HG03139 (cell line): ENCODE measurements around the gene NOTCH2.

Experiments used
- ATAC-seq: cut with Tn5 transposase; IDR thresholded peaks from one replicate; pipeline ENCODE4 v1.9.1; 2021; ENCODE audit not compliant: unreplicated experiment

NOTCH2 gene

DNA sequence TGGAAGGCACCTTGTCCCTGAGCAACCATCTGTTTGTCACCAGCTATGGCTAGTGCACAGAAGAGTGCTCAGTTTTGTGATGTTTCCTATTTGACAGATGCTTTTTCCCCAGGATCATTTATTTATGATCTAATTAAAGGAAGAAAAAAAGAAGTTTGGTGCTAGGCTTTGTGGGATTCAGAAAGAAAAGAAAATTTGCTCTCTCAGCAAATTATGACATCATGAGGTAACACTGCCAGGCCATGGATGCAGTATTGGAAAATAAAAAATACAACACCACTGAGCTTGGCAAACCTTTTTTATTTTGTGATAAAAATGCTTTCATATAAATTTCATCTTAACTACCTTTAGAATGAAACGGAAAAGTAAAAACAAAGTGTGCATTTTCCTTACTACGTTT, 157.7 kb downstream of the NOTCH2 start:
- ATAC-seq: no peak

DNA sequence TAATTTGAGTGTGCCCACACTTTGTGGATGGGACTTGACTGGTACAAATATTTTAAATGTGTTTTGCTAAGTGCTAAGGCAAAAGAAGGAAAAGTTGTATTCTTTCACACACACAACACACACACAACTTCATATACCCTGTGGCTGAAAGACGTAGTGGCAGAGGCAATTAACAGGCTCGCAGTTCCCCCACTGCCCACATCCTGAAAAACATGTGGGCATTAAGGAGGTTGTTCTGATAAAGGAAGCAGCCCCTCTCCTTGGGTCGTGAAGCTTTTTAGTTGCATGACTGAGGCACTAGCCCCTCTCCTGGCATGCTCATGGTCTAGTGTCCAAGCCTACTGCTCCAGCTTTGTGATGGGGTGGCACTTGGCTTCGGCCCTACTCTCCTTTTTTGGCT, 158.8 kb downstream of the NOTCH2 start:
- no peak for ATAC-seq

DNA sequence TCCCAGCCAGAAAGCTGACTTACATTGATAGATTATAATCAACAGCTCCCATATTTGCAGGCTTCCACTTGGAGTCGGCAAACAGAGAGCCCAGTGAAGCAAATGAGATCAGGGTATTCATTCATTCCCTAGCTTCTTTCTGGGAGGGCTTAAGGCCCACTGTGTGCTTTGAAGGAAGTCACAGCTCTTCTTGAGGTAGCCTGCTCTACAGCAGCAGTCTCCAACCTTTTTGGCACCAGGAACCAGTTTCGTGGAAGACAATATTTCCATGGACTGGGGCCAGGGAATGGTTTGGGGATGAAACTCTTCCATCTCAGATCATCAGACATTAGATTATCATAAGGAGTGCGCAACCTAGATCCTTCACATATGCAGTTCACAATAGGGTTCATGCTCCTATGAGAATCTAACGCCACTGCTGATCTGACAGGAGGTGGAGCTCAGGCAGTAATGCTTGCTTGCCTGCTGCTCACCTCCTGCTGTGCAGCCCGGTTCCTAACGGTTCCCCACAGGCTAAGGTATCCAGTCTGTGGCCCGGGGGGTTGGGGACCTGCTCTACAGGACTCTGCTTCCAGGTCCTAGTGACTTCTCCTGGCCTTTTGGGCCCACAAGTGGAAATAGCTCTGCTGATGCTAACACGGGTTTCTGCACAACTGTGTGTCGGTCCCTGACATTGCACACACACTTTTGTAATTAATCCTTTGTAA, 159.4 kb downstream of the NOTCH2 start:
- no peak for ATAC-seq

DNA sequence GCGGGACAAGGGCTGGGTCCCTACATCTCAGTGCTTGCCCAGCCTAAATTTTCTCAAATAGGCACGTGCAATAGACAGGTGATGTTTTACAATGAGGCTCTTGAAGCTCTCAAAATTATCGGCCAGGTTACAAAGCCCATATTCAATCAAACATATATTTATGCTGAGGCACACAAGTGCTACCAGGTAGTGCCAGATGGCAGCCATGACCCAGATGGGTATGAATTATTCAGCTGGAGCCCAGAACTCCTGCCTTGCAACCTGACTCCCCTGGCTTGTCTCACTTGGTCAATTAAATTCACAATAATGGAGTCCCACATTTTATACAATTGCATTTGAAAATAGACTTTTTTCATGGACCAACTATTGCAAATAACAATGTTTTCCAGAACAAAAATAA, 160.8 kb downstream of the NOTCH2 start:
- no peak for ATAC-seq

DNA sequence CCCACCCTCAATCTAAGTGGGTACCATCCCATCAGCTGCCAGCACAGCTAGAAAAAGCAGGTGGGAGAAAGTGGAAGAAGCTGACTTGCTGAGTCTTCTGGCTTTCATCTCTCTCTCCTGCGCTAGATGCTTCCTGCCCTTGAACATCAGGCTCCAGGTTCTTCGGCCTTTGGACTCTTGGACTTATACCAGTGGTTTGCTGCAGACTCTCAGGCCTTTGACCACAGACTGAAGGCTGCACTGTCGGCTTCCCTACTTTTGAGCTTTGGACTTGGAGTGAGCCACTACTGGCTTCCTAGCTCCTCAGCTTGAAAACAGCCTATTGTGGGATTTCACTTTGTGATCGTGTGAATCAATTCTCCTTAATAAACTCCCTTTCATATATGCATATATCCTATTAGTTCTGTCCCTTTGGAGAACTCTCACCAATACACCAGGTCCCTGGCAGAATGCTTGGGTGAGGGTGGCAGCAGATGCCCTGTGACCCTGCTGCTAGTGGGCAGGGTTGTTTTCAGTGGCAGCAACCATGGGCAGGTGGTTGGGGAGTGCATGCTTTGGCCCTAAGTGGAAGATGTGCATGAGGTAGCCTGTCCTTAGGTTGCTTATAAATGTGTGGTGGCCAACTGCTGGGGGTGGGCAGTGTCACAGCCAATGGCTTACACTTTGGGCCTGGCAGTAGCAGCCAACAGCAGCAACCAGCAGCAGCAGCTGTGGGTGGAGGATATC, 162.4 kb downstream of the NOTCH2 start:
- no peak for ATAC-seq

DNA sequence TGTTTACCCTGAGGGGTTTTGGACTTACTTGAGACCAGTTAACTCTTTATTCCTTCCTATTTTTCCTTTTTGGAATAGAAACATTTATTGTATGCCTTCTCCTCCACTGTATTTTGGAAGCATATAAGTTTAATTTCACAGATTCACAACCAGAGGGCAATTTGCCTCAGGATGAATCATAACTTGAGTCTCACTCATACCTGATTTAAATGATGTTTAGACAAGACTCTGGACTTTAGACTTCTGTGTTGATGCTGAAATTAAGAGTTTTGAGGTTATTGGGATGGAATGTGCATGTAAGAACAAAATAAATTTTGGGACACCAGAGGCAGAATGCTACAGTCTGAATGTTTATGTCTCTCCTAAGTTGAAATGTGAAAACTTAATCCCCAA, 166.0 kb downstream of the NOTCH2 start:
- no peak for ATAC-seq

DNA sequence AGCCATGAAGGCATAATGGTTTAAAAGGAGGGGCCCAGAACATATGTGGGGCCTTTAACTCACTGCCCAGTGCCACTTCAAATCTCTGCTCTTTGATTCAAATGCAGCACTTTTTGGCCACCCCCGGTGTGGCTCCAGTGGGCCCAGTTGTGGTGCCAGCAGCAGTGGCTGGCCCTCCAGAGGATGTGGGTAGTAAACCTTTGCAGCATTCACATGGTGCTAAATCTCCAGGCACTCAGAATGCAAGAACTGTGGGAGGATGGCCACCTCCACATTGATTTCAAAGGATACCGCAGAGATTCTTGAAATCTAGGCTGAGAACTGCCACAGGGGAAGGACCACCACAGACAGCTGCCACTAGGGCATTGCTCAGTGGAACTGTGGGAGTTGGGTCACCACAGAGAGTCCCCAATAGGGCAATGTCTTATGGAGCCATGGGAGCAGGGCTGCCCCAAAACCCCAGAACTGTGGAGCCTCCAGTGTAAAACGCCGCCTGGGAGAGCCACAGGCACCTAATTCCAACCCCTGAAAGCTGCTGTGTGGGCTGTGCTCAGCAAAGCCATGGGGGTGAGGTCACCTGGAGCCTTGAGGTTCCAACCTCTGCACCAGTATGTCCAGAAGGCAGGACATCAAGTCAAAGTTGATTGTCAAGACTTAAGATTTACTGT, 166.6 kb downstream of the NOTCH2 start:
- ATAC-seq: no peak

DNA sequence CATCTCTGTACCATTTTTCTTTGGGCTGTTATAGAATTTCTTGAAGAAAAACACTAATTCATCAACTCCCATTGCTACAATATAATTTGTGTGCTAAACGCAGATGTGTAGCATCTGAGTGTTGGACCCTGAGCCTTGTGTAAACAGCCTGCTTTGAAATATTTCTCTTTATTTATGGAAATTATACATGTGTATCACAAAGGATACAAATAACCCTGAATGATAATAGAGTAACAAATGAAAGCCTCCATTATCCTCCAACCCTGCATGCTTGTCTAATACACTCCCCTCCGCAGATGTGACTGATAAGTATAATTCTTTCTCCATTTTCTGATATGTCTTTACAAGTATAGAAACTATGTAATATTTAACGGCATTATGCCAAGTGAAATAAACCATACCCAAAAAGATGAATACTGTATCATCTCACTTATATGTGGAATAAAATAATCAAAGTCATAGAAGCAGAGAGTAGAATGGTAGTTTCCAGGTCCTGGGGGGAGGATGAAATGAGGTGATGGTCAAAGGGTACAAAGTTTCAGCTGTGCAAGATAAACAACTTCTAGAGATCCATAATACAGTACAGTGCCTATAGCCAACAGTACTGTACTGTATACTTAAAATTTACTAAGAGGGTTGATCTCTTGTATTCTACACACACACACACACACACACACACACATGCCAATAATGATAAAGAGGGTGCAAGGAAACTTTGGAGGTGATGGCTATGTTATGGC, 170.3 kb downstream of the NOTCH2 start:
- no peak for ATAC-seq

DNA sequence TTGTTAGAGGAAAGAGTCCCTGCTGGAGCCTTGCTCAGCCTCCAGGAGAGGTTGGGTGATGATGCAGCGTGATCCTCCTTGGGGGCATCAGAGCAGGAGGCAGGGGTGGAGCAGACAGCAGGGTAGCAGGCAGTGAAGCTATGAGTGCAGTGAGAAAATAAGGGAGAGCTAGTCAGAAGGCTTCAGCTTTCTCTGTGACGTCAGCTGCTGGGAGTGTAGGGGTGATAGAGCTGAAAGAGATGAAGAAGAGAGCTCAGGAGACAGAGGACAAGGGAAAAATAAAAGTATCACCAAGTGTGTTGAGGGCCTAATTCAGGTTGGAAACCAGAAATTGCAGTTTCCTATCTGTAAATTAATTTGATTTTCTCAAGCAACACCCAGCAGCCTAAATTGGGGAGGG, 170.9 kb downstream of the NOTCH2 start:
- ATAC-seq: no peak

DNA sequence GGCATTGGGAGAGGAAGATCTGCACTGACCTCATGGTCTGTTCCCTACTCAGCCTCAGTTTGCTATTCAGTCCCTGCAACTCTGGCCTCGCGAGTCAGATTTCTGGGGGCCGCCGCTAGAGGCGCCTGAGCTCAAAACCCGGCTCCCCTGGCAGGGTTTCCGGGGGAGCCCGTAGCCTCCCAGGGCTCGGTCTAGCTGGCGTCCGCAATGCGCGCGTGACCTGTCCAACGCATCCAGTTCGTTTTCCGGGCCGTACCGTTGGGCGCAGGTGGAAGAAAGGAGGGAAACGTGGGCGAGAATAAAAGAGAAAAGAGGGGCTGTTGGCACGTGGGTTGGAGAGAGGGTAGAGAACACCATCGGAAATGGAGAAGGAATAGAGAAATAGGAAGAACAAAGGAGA, 173.2 kb downstream of the NOTCH2 start, which contains the start of gene ADAM30:
Gene ADAM30, minus strand, starts transcription at position 213 of the 400 bp plus-strand sequence. Its CDS starts 179 bp downstream, at position 34.
- ATAC-seq: no peak

DNA sequence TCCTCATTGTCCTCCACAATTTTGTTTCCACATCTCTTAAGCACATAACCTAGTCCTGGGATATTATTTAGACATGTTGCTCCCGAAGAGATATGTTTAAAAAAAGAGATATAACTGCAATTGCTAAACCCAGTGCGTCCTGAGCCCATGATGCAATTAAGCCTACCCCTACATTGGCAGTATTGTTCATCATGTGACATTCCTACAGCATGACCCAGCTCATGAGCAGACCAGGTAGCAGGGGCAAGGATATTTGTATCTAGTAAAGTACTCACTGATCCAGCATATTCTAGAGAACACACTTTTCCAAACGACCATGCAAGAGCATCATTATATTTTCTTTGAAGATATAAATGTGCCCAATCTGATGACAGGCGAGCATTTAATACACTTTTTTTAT, 174.4 kb downstream of the NOTCH2 start:
- ATAC-seq: no peak

DNA sequence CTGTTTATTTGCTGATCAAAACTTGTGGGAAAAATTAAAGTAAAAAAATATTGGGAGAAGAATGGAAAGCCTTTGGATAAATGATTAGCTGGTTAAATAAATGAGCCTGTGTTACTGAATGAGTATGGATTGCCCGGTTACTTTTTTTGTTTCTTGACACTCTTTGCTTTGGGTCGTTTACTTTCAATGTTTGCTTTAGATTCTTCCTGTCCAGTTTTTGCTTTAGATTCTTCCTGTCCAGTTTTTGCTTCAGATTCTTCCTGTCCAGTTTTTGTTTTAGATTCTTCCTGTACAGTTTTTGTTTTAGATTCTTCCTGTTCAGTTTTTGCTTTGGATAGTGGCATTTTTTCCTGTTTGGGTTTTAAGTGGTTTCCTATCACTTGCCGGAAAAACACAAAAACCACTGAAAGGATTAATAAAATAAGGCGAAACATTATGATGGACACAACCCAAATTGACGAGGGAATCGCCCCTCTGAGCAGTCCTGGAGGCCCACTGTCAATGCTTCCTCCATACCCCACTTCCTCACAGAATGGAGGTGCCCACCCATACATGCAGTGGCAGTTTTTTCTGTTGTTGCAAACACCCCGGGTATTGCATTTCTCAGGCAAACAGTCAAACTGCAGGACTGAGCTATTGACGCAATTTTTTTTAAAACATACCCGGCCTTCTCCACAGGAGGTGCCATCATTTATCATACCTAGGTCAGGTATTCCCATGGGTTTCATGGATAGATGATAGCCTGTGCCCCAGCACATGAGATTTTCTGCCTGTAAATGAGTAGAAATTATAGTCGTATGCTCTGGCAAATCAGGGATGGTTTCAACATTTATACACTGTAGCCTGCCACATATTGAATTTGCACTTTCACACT, 175.4 kb downstream of the NOTCH2 start:
- ATAC-seq: no peak

DNA sequence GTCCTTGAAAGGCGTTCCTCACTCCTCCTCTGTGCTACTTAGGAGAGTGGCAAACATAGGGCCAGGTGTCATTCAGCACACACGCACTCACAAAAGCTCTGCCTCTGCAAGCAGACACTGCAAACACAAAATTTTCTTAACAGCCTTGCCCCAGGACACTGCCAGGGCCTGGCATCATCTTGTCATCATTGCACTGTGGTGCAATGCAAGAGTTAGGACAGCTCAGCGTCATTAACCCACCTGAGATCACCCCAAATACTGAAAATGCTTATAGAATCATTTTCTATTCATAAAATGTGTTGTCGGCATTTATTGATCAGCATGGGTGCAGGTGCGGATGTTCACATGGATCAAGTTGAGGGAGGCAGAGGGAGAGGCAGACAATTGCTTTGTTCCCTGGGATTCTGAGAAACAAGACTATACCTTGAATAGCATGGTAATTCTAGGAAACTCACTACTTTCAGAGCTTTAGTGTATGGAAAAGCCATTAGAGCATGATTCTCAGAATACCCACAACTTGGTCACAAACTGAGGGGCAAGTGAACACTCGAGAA, 176.1 kb downstream of the NOTCH2 start:
- ATAC-seq: no peak

DNA sequence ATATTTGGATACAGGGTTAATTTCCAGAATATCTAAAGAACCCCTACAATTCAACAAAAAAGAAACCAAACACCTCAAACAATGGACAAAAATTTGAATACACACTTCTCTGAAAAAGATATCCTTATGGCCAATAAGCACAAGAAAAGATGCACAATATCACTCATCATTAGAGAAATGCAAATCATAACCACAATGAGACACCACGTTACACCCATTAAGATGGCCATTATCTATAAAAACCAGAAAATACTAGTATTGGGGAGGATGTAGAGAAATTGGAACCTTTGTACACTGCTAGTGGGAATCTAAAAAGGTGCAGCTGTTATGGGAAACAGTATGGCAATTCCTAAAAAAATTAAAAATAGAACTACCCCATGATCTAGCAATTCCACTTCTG, 178.1 kb downstream of the NOTCH2 start:
- ATAC-seq: no peak

DNA sequence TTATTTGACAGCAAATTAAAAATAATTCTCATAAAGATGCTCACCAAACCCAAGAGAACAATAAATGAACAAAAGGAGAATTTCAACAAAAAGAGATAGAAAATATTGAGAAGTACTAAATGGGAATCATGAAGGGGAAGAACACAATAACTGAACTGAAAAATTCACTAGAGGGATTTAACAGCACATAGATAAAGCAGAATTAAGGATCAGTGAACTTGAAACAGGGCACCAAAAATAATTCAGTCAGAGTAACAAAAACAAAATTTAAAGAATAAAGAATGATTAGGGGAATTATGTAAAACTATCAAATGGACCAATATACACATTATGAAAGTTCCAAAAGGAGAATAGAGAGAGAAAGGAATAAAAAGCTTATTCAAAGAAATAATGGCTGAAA, 181.0 kb downstream of the NOTCH2 start:
- ATAC-seq: no peak

DNA sequence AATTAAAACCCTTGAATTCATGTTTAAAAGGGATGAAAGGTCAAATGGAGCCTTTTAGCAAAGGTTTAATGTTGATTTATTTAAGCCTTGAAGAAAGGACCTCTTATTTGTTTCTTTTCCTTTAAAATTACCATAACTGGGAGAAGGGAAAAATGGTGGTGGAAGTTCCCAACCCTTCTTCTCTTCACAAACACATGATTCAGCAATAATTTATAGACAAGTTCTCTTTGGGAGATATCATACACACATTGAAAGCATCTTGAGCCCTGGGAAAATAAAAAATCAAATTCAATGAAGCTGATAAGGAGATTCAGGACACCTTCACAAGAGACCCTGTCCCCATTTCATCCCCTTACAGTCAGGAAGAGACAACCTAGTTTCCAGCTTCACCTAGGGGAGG, 182.0 kb downstream of the NOTCH2 start:
- no peak for ATAC-seq

DNA sequence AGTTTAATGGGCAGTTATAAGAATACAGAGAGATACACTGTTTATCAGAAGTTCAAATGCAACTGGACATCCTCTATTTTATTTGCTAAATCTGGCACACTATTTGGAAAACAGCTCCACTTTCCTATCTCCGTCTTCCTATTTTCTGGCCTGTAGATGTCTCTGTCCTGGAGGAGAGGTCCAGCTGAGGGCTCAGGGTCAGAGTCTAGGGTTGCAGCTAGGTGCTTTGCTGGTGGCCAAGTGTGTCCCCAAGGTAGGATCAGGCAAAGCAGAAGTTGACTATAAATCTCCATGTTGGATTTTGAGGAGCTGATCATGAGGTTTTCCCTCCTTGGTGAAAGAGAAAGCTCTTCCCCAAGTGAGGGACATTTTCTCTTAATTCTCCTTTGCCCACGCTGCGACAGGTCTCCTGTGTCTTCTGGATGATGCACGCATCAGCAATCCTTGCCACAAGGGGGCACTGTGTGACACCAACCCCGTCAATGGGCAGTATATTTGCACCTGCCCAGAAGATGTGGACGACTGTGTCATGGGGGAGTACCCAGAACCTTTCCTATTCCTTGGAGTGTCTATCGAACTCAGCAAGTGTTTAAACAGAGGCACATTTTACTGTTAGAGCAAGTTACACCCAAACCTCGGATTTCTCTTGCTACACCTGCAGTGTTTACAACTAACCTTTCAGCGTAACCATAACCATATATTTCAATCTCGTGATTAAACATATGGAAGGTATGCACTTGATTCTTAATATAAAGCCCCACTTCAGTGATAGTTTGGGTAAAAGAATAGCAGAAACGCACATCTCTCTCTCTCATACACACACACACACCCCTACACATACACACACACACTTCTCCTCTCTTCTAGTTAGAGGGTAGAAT, 183.3 kb downstream of the NOTCH2 start:
- no peak for ATAC-seq

DNA sequence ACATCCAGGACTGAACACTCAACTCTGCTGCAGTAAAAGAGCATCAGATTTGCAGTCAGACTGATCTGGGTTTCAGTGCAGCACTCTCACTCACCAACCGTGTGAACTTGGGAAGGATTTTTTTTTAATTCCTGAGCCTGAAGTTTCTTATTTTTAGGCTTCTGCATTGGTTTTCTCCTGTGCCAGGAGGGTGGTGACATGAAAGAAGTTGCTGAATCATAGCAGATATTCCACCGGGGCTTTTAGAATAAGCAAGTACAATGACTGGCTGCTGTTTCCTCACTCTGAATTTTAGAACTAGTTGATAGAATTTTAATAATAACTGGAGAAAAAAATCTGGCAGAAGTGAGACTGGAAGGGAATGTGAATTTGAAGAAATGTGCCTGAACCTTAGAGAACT, 184.8 kb downstream of the NOTCH2 start:
- ATAC-seq: no peak

DNA sequence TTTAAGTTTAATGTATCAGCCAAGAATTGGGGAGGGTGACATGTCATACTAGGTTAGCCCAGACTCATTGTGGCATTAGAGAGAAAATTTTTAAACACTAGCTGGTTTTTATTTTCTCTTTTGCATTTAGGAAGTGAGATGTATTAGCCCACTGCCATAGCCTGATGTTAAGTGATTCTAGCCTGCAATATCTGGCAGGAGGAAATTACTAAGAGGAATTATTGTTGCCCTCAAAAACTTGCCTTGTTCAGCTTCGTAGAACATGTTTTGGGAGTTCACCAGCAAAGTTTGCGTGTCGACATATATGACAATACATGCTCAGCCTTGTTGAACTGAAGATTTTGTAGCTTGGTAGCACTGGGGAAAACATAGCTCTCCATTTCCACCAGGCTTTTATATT, 185.6 kb downstream of the NOTCH2 start:
- no peak for ATAC-seq
